GM04504 (cell line): ENCODE data around the gene CST9L.

Source experiments
- DNase-seq: peaks from one replicate; pipeline ENCODE4 v3.0.0-alpha.2; 2012; ENCODE audit warnings: low read depth

CST9L gene

DNA sequence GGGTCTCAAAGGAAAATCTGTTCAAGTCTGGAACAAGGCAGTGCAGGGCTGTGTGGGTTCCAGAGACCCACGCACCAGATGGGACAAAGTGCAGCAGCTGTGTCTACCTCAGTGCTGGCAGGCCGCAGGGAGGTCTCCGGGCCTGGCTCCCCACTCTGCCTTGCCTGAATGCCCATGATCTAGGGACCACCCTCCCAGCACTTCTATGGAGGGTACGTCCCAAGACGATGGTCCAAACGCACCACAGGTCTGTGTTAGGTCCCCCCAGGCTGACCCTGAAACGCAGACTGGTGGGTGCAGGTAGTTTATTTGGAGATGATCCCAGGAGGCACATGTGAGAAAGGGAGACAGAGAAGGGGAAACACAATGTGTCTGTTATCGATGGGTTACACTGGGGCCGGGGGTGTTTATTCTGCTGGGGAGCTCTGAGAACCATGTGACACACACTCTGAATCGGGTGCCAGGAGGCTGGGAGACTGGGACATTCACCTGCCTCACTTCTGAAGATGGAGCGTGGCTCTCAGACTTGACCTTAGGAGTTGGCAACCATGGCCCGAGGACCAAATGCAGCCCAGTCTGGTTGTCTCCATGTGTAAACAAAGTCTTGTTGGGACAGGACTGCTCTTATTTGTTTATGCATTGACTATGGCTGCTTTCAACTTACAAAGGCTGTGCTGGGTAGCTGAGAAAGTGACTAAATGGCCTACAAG, 21.7 kb downstream of the CST9L start:
- no peak for DNase-seq

DNA sequence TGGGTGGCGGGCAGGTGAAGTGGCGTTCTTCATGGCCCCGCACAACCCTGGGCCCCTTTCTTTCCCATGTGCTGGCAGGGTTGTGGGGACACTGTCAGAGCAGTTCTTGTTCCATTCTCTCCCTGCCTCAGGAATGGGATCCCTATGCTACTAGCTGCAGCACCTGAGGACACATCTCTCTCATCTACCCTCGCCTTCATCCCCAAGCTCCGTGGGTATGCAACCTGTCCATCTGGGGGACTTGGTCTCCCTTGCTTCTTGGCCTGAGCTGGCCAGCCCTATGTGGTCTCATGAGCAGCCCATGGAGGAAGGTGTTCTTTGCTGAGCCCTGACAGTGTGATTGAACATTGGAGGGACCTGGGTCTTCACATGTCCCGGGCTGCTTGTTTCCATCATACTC, 24.2 kb downstream of the CST9L start:
- no peak for DNase-seq

- DNase-seq: no peak
Measured at GRCh38 chr20:23542801-23543200, 25.5 kb downstream of the CST9L start.

- DNase-seq: no peak
Measured at GRCh38 chr20:23541776-23542175, 26.5 kb downstream of the CST9L start.

DNA sequence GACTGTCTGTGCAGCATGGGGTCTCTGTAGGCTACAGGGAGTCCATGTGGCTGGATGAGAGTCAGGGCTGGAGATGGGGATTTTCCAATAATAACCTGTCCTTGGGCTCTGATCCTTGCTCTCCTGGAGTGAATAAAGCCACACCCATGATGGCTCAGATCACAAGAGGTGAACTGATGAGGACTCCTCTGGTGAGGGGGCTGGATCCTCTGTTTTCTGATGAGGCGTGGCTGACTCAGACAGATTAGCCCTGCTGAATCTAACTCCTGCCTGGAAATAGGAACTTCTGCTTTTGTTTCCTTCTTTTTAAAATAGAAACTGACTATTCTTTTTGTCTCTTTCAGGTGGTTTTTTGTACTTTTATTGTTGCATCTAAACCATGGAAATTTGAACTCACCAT, 27.0 kb downstream of the CST9L start:
- no peak for DNase-seq

GRCh38 chr20:23540624-23541023, 27.7 kb downstream of the CST9L start:
- no peak for DNase-seq

GRCh38 chr20:23537030-23537429, 31.3 kb downstream of the CST9L start:
- DNase-seq: no peak

DNA sequence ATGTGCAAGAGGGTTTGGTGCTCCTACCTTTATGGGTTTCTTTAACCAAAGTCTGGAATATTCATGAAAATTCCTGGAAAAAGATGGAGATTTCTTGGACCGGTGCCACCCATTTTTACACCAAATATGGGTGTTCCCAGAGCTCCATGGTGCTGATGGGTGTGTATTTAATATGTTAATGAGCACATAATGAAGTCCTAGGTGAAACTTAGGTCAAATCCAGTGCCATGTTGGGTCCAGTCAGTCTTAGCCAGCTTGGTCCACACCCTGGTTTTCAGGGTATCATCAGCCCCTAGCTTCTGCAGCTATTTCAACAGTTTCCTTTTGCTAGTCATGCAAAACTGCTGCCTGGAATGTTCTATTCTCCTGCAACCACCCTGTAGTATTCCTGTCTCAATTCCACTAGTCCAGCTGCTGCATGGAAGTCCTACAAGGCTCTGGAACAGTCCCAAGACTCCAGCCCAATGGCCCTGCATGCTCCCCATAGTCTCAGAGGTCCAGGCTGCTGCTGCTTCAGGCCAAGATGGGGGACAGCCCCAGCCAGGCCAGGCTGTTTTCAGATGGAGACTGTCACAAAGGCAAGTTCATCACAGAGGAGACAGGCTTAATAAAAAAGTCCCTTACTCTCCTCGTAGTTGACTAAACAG, 31.8 kb downstream of the CST9L start:
- DNase-seq: no peak

DNA sequence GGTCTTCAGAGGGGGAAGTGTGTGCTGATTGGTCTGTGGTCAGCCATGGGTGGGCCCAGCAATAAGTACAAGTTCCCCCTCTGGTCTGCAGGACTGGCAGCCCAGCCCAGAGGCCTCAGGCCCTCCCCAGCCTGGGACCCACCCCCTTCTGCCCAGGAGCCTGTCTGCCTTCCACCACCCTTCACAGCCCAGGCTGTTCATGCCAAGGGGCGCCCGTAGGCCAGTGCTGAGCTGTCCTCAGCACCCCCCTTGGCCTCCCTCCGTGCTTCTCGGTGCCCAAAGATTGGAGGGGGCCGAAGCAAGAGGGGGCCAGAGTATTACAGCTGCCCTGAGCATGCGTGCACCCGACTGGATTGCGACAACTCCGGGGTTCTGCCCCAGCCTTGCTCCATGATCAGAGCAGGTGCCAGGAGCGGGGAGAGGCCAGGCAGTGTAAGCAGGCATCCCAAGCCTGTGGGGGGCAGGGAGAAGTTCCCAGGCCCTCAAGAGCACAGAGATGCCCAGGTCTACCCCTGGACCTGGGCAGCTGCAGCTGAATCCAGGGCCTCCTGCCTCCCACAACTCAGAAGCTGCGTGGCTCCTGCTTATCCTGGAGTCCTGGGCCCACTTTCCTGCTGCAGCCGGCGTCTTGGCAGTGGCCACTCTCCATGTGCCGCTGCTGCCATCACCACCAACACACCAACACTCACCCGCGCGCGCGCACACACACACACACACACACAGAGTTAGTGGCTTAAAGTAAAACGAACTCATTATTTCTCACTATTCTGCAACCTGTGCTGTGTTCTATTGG, 33.3 kb downstream of the CST9L start:
- no peak for DNase-seq

DNA sequence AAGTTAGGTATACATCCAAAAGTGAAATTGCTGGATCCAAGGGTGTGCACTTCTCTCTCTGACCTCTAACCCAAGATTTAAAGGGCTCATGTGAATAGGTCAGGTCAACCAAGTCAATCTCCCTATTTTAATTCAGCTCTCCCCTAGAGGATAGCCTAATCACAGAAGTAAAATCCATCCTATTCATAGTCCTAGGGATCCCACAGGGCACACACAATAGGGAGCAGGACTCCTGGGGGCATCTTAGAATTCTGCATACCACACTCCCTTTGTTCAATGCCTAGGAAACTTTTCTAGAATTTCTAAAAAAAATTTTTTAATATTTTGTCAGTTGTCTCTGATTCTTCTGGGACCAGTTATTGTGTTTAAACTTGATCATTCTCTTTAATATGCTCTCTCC, 35.1 kb downstream of the CST9L start:
- DNase-seq: no peak

DNA sequence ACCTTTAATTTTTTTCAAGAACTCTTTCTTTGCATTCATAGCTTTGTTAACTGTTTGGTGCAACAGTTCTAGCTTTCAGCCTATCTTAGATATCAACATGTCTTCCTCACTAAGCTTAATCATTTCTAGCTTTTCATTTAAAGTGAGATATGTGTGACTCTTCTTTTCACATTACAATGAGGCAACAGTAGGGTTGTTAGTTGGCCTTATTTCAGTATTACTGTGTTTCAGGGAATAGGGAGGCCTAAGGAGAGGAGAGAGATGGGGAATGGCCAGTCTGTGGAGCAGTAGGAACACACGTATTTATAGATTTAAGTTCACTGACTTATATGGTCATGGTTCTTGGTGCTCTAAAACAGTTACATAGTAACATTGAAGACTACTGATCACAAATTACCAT, 35.8 kb downstream of the CST9L start:
- DNase-seq: no peak

DNA sequence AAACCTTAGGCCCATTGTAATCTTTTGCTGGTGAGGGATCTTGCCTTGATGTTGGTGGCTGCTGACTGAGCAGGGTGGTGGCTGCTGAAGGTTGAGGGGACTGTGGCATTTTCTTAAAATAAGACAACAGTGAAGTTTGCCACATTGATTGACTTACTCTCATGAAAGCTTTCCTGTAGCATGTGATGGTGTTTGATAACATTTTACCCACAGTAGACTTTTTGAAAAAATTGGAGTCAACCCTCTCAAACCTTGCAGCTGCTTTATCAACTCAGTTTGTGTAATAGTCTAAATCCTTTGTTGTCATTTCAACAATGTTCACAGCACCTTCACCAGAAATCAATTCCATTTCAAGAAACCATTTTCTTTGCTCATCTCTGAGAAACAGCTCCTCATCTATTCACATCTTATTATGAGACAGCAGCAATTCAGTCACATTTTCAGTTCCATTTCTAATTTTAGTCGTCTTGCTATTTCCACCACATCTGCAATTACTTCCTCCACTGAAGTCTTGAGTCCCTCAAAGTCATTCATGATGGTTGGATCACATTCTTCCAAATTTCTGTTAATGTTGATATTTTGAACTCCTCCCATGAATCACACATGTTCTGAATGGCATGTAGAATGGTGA, 37.2 kb downstream of the CST9L start:
- no peak for DNase-seq

GRCh38 chr20:23528867-23529431, 39.3 kb downstream of the CST9L start:
- no peak for DNase-seq

DNA sequence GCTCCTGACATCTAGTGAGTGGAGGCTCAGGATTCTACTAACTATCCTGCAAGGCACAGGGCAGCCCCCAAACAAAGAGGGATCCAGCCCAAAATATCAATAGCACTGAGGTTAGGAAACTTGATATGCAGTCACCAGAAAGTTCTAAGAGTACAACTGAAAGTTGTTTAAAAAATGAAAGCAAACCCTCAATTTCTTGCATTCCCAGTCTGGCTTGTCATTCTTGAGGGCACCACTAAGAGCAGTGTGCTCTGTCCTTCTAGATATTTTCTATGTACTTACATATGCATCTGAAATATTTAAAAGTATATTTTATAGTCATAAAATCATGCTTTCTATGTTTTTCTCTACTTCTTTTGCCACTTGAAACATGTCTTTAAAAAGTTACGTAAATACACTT, 41.4 kb downstream of the CST9L start:
- DNase-seq: no peak

GRCh38 chr20:23524146-23524545, 44.1 kb downstream of the CST9L start:
- DNase-seq: no peak

- no peak for DNase-seq
Measured at GRCh38 chr20:23520185-23520584, 48.1 kb downstream of the CST9L start.

DNA sequence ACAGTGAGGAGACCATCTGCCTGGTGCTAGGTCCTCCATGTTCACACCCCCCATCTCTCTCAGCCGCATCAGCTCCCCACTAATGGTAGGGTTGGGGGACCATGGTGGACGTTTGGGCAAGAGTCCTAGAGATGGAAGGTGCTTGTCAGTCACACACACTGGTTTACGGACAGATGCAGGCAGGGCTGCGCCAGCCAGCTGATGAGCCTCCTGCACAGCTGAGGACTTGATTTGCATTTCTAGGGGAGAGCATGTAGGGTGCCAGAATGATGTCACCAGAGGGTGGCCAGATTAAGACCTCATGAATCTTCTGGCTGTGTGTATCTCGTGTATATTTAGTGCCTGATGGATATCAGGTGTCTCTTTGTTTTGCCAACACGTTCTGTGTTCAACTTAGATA, 48.7 kb downstream of the CST9L start:
- no peak for DNase-seq

DNA sequence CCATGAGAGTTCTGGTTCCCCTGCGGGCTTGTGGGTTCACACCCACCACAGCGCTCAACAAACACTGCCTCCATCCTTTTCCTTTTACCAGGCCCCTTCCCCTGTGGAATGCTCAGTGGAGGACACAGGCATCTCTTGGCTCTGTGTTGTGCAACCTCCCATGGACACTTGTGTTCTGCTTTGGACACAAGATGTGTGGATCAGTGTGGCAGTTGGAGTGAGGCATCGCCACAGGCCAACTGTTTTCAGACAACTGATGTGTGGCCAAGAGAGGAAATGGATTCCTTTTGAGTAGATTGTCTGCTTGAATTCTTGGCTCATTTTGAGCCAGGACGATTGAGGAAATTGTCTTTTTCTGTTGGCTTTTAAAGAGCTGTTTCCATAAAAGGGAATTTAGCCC, 50.6 kb downstream of the CST9L start:
- DNase-seq: no peak

DNA sequence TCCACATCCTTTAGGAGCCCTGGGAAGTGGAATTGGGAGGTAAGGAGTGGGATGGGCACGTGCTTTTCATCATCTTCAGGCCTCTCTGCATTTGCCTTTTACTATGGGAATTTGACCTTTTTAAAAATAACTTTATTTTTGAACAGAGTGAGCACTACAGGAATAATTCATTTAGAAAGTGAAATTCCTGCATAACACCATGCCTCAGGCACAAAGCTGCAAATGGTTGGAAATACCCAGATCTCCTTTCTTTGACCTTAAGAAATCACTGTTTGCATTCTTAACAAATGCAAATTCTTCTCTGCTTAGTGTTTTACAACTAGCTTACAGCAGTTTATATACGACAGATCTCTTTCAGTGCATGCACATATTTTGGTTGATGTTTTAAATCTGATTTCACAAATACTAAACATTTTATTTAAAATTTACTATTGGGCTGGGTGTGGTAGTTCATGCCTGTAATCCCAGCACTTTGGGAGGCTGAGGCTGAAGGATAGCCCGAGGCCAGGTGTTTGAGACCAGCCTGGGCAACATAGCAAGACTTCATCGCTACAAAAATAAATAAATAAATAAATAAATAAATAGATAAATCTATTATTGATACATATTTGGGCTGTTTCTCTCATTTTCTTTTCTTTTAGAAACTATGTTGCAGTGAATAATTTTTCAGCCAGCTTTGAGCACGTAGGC, 52.9 kb downstream of the CST9L start:
- DNase-seq: peak; percentile 19

GRCh38 chr20:23514848-23515247, 53.4 kb downstream of the CST9L start:
- no peak for DNase-seq
